GM18858 (cell line): Measurements from ENCODE around the gene SLC2A8.

Experiments used
- ATAC-seq: cut with Tn5 transposase; IDR thresholded peaks from one replicate; pipeline ENCODE4 v1.9.1; 2021; ENCODE audit not compliant: unreplicated experiment

SLC2A8 gene

GRCh38 chr9:127451858-127452656, 55.1 kb downstream of the SLC2A8 start:
- peak; percentile 3 for ATAC-seq

- ATAC-seq = no peak
Observed at GRCh38 chr9:127452691-127453090, 55.7 kb downstream of the SLC2A8 start.

GRCh38 chr9:127455324-127455992, 58.5 kb downstream of the SLC2A8 start:
- no peak for ATAC-seq

- ATAC-seq = no peak
Observed at GRCh38 chr9:127457191-127457878, 60.4 kb downstream of the SLC2A8 start.
